Activated CD4-positive, alpha-beta T cell treated with anti-CD3 and anti-CD28 coated beads, Interleukin-2, amount 50 U/mL, for 16 hours (primary cell): ENCODE results near the gene CHRNB4.
"Not testable (repeated sequence)": the region's sequence is repeated elsewhere in the genome, so short reads cannot be mapped to it uniquely, and the experiment has no call there.

Source experiments
- DNase-seq: peaks from one replicate; pipeline ENCODE4 v3.0.0-alpha.2; 2020

CHRNB4 gene

DNA sequence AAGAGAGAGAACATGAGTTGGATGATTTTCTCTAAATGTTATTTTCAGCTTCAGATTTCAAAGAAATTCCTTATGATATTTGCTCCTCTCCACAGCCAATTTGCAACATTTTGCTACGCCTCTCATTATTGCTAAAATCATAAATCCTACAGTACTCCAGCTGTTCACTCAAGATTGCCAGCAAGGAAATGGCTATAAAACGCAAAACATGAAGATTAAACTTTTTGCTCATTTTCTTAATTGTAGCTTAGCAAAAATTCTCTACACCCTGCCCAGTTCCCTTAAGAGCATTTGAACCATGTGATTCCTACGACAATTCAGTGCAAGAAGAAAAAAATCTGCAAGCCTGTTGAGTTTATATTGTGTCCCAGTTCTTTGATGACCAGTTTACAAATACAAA, 27.0 kb downstream of the CHRNB4 start:
- no peak for DNase-seq

DNA sequence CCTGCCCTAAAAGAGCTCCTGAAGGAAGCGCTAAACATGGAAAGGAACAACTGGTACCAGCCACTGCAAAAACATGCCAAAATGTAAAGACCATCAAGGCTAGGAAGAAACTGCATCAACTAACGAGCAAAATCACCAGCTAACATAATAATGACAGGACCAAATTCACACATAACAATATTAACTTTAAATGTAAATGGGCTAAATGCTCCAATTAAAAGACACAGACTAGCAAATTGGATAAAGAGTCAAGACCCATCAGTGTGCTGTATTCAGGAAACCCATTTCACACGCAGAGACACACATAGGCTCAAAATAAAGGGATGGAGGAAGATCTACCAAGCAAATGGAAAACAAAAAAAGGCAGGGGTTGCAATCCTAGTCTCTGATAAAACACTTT, 31.5 kb downstream of the CHRNB4 start:
- not testable (repeated sequence) for DNase-seq

DNA sequence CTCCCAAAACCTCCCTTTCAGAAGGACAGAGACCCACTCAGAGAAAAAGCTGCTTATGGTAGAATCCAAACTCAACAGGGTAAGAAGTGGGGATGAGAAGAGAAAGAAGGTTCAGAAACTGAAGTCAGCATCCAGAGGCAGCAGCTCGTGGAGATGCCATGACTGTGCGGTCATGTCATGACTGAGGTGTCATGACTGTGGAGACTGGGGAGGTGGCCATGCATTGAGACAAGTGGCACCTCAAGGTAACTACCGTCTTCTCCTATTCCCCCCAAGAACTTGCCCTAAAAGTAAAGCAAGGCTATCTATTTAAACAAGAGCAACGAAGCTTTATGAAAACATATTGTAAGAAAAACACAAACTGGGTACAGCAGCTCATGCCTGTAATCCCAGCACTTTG, 35.3 kb downstream of the CHRNB4 start:
- DNase-seq = no peak

DNA sequence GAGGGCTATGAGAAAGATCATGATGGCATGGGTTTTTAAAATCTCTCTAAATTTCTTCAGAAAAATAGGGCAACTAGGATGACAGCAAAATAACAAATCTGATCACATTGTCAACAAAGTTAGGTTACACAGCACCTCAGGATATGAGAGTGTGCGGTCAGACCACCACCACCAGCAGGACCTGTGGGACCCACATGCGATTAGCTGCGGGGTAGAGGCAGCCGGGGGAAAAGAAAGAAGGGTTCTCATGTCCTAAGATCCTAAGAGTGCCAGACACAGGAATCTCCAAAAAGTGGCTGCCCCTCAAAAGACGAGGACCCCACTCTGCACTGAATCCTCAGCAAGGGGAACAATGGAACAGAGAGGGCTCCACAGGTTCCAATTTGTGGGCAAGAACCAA, 35.8 kb downstream of the CHRNB4 start:
- DNase-seq = no peak

DNA sequence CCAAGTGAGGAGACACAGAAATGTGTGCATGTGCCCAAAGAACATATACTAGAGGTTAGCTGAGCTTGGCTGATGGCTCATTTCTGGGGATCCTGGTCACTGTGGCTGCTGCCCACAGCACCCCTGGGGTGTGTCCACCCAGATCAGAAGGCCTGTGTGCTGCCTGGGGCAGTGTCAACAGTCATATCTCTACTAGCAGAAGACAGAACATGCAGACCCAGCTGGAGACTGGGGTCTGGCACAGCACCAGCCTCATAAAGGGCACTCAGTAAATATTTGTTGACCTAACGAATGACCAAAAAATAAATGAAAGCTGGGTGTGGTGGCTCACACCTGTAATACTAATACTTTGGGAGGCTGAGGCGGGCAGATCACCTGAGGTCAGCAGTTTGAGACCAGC, 36.6 kb downstream of the CHRNB4 start:
- DNase-seq = no peak

DNA sequence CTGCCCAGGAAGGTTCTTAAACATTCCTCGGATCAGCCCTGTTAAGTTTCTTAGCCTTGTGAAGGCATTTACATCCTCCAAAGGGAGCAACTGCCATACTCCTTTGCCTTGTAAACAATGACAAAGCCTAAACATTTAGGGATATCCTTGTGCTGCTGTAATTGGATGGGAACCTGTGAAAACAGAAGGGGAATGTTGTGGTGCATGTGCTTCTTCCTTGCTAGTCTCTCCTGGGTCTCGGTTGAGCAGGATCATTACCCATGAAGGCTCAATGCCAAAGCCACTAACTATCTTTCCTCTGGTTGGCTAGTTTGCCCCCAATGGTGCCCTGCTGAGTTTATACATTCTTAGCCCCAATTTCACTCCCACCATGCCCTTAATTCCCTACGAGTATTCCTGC, 37.5 kb downstream of the CHRNB4 start:
- DNase-seq = no peak

DNA sequence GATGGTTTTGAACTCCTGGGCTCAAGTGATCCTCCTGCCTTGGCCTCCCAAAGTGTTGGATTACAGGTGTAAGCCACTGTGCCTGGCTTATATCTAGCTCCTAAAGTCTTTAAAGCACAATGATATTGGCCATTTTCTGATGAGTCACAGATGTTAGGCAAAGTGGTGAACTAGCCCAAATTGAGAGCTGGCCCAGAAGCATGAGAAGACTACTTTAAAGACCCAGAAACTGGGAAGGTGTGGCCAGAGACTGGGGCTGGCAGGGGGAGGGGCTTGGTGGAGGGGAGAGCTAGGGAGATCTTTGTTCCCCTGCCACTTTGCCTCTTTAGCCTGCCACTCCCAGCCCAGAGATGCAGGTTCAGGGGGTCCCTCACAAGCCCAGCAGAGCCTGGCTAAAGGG, 41.8 kb downstream of the CHRNB4 start:
- DNase-seq = no peak

DNA sequence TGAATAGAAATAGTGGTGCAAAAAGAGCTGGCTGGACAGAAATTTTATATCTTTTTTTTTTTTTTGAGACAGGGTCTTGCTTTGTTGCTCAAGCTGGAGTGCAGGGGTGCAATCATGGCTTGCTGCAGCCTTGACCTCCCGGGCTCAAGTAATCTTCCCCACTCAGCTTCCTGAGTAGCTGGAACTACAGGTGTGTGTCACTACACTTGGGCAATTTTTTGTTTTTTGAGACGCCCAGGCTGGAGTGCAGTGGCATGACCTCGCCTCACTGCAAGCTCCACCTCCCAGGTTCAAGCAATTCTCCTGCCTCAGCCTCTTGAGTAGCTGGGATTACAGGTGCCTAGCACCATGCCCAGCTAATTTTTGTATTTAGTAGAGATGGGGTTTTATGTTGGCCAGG, 42.7 kb downstream of the CHRNB4 start:
- DNase-seq = no peak

DNA sequence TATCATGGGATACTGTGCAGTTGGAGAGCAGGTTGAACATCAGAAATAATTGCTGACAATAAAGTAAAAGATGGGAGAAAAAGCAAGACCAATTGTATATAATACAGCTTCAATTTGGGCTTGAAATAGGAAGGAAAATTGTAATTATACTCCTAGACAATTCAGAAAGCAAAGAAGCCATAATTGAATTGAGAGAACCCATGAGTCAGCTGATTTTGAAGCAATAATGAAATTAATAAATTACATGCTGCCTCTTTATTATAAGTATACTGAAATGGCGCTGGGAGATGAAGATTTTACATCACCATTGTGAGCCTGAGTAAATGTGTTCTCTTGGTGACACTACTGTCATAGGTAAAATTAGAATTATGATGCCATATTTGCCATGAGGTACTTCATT, 43.4 kb downstream of the CHRNB4 start:
- DNase-seq = no peak

DNA sequence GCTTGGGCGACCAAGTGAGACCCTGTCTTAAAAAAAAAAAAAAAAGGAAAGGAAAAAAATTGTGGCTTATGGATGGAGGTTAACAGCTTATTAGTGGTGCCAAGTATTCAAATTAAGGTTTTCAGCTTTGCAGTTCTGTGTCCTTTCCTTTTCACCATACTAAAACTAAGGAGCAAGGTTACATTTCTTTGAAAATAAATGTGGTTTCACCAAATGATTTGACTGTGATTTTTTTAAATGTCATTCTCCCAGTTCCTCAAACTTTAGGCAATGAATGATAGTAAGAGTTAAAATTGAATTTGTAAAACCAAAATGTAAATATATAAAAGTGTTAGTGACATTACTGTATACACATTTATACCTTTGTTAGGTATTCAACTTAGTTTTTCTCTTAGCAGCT, 66.1 kb downstream of the CHRNB4 start:
- no peak for DNase-seq
